K562 (cell line): Measurements from ENCODE around the gene TCF12. TPM values are rescaled to one million over a fixed set of nuclear protein-coding genes. Genes with fewer than 3 reads are reported as not detected.

Experiments
- ADNP ChIP-seq: fragments of 200-800 bp; sonication (Bioruptor generic); IDR thresholded peaks from 2 replicates; pipeline ENCODE4 v1.6.1; 2016; ENCODE audit warnings: missing genetic modification characterization, missing compliant biosample characterization
- EGR1 ChIP-seq: fragments of 450-650 bp; conservative IDR thresholded peaks from 2 replicates; pipeline ENCODE4 v1.6.1; 2017; ENCODE audit warnings: mild to moderate bottlenecking
- HDAC8 ChIP-seq: fragments of 450-650 bp; IDR thresholded peaks from 2 replicates; pipeline ENCODE4 v1.6.1; 2016; ENCODE audit warnings: mild to moderate bottlenecking, missing genetic modification characterization, moderate library complexity, missing compliant biosample characterization
- HNRNPK ChIP-seq: fragments of 200-400 bp; formaldehyde crosslinking; IDR thresholded peaks from one replicate; pipeline ENCODE4 v1.6.1; 2018; ENCODE audit warnings: mild to moderate bottlenecking, low read depth, low read length; ENCODE audit not compliant: poor library complexity, severe bottlenecking
- KLF6 ChIP-seq: fragments of 250-450 bp; sonication (Bioruptor Pico); IDR thresholded peaks from 2 replicates; pipeline ENCODE4 v1.4.0; 2020; ENCODE audit warnings: mild to moderate bottlenecking, moderate library complexity, borderline replicate concordance
- MTF1 ChIP-seq: fragments of 250-450 bp; sonication (Bioruptor Pico); IDR thresholded peaks from 2 replicates; pipeline ENCODE4 v1.9.0; 2021; ENCODE audit warnings: moderate library complexity, mild to moderate bottlenecking, inconsistent platforms, borderline replicate concordance
- PCBP1 ChIP-seq: fragments of 200-400 bp; formaldehyde crosslinking; IDR thresholded peaks from 2 replicates; pipeline ENCODE4 v1.6.1; 2018; ENCODE audit warnings: mild to moderate bottlenecking, low read depth, low read length; ENCODE audit not compliant: poor library complexity, severe bottlenecking
- RUNX1 ChIP-seq: sonication (generic); IDR thresholded peaks from 2 replicates; pipeline ENCODE4 v1.6.1; 2016; ENCODE audit warnings: antibody characterized with exemption, low read depth
- polyA plus RNA-seq, 8 experiments: library from polyadenylated mRNA; depleted of rRNA in 4 of 8; stranded (reverse) in 5 of 8; unstranded in 3 of 8; fragments of >200 nt; fragmentation: Nextera tagmentation in 2 of 8; fragmentation: Illumina TruSeq in 1 of 8; extraction: Ambion mirVana in 2 of 8; extraction: Trizol in 1 of 8; gene quantifications; 2 replicates each; pipeline versions ENCODE4 v1.2.1 to v1.2.3, GENCODE V29; 2011 to 2014; ENCODE audit warnings: inconsistent platforms in 1 of 8, missing spikeins in 1 of 8
- total RNA-seq, 7 experiments: library from RNA; depleted of rRNA in 6 of 7; stranded (reverse); fragments of >200 nt in 6 of 7; fragmentation: Illumina TruSeq in 2 of 7; extraction: Trizol in 2 of 7; gene quantifications; 2 replicates each; pipeline versions ENCODE4 v1.2.1 to v1.2.3, GENCODE V29; 2011 to 2021; ENCODE audit warnings: low replicate concordance in 1 of 7
- TF ChIP-seq, protein P1 (sequence below), 2 experiments: IDR thresholded peaks; 2 replicates each; pipeline ENCODE4 v1.6.1; 2011; ENCODE audit warnings: borderline replicate concordance in 1 of 2, control low read depth in 1 of 2, low read depth in 1 of 2, low read length in 1 of 2, mild to moderate bottlenecking in 1 of 2, mixed read lengths in 1 of 2, moderate library complexity in 1 of 2; ENCODE audit not compliant: insufficient read depth in 1 of 2, insufficient read length in 1 of 2, poor library complexity in 1 of 2, severe bottlenecking in 1 of 2; ENCODE audit errors: extremely low read depth in 1 of 2
- TF ChIP-seq, protein P2 (sequence below): IDR thresholded peaks from 2 replicates; pipeline ENCODE4 v1.6.1; 2011; ENCODE audit warnings: borderline replicate concordance, low read depth, mild to moderate bottlenecking, moderate library complexity, low read length; ENCODE audit not compliant: insufficient read depth, poor library complexity, severe bottlenecking
- TF ChIP-seq, protein P3 (sequence below), 2 experiments: fragments of 450-650 bp; conservative IDR thresholded peaks; 2 replicates each; pipeline ENCODE4 v1.6.1; 2017; ENCODE audit warnings: mild to moderate bottlenecking in 2 of 2, moderate library complexity in 2 of 2

Gene TCF12
- total and polyA plus RNA-seq, 9 of the 15 experiments (the other 6 are each of a cell fraction or from before 2014, with no cell fraction given) = 10.5 to 132 (median 52.9) TPM

DNA sequence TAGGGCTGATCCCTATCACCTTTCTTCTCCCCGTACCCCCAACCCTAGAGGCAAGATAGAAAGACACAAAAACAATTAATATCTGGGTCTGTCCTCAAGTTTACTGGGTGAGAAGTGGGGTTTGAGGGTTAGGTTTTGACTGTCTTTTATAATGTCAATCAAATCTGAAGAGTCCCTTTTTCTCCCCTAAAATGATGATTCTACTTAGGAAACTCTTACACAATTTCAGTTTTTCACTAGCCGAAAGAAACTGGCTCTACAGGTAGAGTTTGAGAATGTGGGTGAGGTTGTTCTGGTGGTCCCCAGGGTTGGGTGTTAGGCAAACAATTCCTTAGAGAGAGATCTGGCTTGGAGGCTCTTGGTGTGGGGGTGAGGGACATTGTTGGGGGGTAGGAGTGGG lies 189.9 kb downstream of the TCF12 start (continued):
- TF ChIP-seq, protein P1, sequence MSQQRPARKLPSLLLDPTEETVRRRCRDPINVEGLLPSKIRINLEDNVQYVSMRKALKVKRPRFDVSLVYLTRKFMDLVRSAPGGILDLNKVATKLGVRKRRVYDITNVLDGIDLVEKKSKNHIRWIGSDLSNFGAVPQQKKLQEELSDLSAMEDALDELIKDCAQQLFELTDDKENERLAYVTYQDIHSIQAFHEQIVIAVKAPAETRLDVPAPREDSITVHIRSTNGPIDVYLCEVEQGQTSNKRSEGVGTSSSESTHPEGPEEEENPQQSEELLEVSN (IDR thresholded peaks at IDR 0.05; ENCODE audit: borderline replicate concordance in 1 of 2, extremely low read depth in 1 of 2, insufficient read depth in 1 of 2, insufficient read length in 1 of 2, low read depth in 1 of 2, low read length in 1 of 2, poor library complexity in 1 of 2, severe bottlenecking in 1 of 2) = no peak
- TF ChIP-seq PCBP1 (no peak), ADNP (tag) (no peak), KLF6 (no peak), EGR1 (no peak), HNRNPK (no peak), MTF1 (no peak), RUNX1 (no peak), HDAC8 (tag) (no peak)
- TF ChIP-seq, protein P2, sequence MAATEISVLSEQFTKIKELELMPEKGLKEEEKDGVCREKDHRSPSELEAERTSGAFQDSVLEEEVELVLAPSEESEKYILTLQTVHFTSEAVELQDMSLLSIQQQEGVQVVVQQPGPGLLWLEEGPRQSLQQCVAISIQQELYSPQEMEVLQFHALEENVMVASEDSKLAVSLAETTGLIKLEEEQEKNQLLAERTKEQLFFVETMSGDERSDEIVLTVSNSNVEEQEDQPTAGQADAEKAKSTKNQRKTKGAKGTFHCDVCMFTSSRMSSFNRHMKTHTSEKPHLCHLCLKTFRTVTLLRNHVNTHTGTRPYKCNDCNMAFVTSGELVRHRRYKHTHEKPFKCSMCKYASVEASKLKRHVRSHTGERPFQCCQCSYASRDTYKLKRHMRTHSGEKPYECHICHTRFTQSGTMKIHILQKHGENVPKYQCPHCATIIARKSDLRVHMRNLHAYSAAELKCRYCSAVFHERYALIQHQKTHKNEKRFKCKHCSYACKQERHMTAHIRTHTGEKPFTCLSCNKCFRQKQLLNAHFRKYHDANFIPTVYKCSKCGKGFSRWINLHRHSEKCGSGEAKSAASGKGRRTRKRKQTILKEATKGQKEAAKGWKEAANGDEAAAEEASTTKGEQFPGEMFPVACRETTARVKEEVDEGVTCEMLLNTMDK = no peak
- TF ChIP-seq, protein P3, sequence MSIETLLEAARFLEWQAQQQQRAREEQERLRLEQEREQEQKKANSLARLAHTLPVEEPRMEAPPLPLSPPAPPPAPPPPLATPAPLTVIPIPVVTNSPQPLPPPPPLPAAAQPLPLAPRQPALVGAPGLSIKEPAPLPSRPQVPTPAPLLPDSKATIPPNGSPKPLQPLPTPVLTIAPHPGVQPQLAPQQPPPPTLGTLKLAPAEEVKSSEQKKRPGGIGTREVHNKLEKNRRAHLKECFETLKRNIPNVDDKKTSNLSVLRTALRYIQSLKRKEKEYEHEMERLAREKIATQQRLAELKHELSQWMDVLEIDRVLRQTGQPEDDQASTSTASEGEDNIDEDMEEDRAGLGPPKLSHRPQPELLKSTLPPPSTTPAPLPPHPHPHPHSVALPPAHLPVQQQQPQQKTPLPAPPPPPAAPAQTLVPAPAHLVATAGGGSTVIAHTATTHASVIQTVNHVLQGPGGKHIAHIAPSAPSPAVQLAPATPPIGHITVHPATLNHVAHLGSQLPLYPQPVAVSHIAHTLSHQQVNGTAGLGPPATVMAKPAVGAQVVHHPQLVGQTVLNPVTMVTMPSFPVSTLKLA (conservative IDR thresholded peaks at IDR 0.05) = no peak
